ENCODE measurements around the gene RTKN2.

- TF ChIP-seq REST (IDR thresholded peaks at IDR 0.05; ENCODE audit: insufficient read depth in 1 of 2, low read depth in 2 of 2, low read length in 2 of 2) = no peak
- no peak for TF ChIP-seq TAF1 (IDR thresholded peaks at IDR 0.05; ENCODE audit: borderline replicate concordance, insufficient read depth, low read length)
- TF ChIP-seq POLR2AphosphoS5 (IDR thresholded peaks at IDR 0.05; ENCODE audit: low read depth, low read length) = no peak
- TF ChIP-seq SIN3A (IDR thresholded peaks at IDR 0.05; ENCODE audit: borderline replicate concordance, insufficient read depth, low read length) = no peak
Observed at GRCh38 chr10:62297857-62298256, 29.2 kb upstream of the RTKN2 start.

Data from PFSK-1 (cell line).